Endometrial microvascular endothelial cells (primary cell): ENCODE measurements around the gene BROX. TPM values are rescaled to one million over a fixed set of nuclear protein-coding genes. Genes with fewer than 3 reads are reported as not detected.
"Not testable (repeated sequence)": the region's sequence is repeated elsewhere in the genome, so short reads cannot be mapped to it uniquely, and the experiment has no call there.

ENCODE experiments used
- in situ Hi-C: cut with HindIII; loops from 2 replicates; pipeline ENCODE4 v1.10.0; 2017; ENCODE audit warnings: low sequenced_read_pairs, low pct_unique_long_range_greater_than_20kb; ENCODE audit errors: inconsistent ontology term
- total RNA-seq: library from RNA; depleted of rRNA; stranded (reverse); fragments of >200 nt; gene quantifications from one replicate; pipeline ENCODE4 v1.2.3, GENCODE V29; 2015; ENCODE audit errors: inconsistent ontology term

BROX gene
- 66.5 TPM for total RNA-seq

GRCh38 chr1:222712253-222713090, at the start of gene BROX, which contains the start of gene AIDA:
BROX (plus strand) TSS chr1:222712564; CDS start chr1:222715700, 3,136 bp downstream.
AIDA (minus strand) TSS chr1:222712491; CDS start chr1:222712317, 174 bp downstream.
- in situ Hi-C loops = no loop called here

- in situ Hi-C loops = no loop called here
These were observed 48.9 kb upstream of the BROX start for GRCh38 chr1:222663431-222663934.

- in situ Hi-C loops = no loop called here
These were observed 46.4 kb upstream of the BROX start for GRCh38 chr1:222665964-222666363.

- in situ Hi-C loops = not testable (repeated sequence)
These were observed 44.2 kb upstream of the BROX start for GRCh38 chr1:222668184-222668583.

- in situ Hi-C loops = not testable (repeated sequence)
These were observed 43.3 kb upstream of the BROX start for GRCh38 chr1:222669107-222669506.

GRCh38 chr1:222670110-222670509, 42.3 kb upstream of the BROX start:
- in situ Hi-C loops = no loop called here

- in situ Hi-C loops = no loop called here
These were observed 32.3 kb upstream of the BROX start for GRCh38 chr1:222680080-222680479.

- in situ Hi-C loops = no loop called here
These were observed 21.3 kb upstream of the BROX start for GRCh38 chr1:222691016-222691415.

- in situ Hi-C loops = no loop called here
These were observed 17.4 kb upstream of the BROX start for GRCh38 chr1:222694927-222695326.

GRCh38 chr1:222696741-222697140, 15.6 kb upstream of the BROX start:
- in situ Hi-C loops = no loop called here

GRCh38 chr1:222697203-222697602, 15.2 kb upstream of the BROX start:
- in situ Hi-C loops = no loop called here

- in situ Hi-C loops = no loop called here
These were observed 14.5 kb upstream of the BROX start for GRCh38 chr1:222697826-222698225.

GRCh38 chr1:222702210-222702609, 10.2 kb upstream of the BROX start:
- in situ Hi-C loops = no loop called here

- in situ Hi-C loops = no loop called here
These were observed 8.1 kb upstream of the BROX start for GRCh38 chr1:222704260-222704659.

GRCh38 chr1:222706815-222707214, 5.5 kb upstream of the BROX start:
- in situ Hi-C loops = no loop called here

- in situ Hi-C loops = no loop called here
These were observed 2.6 kb upstream of the BROX start for GRCh38 chr1:222709700-222710153.

GRCh38 chr1:222711319-222712252, 778 bp upstream of the BROX start:
- in situ Hi-C loops = no loop called here

GRCh38 chr1:222713091-222713961, 962 bp downstream of the BROX start:
- in situ Hi-C loops = no loop called here
